SK-N-SH treated with all-trans-retinoic acid at 6 μM for 48 hours (cell line): Measurements from ENCODE around the gene ISLR.

Experiments used
- ARNTL ChIP-seq: fragments of 450-650 bp; formaldehyde crosslinking; IDR thresholded peaks from 2 replicates; pipeline ENCODE4 v1.5.0; 2020; ENCODE audit warnings: low read depth, mild to moderate bottlenecking, moderate library complexity, borderline replicate concordance
- CREB5 ChIP-seq: fragments of 250-450 bp; sonication (Bioruptor Pico); IDR thresholded peaks from 2 replicates; pipeline ENCODE4 v1.5.1; 2020; ENCODE audit warnings: low read depth, mild to moderate bottlenecking, moderate library complexity
- CSDC2 ChIP-seq: fragments of 250-450 bp; sonication (Bioruptor Pico); IDR thresholded peaks from 2 replicates; pipeline ENCODE4 v1.5.0; 2020; ENCODE audit warnings: mild to moderate bottlenecking, moderate library complexity
- ESRRG ChIP-seq: fragments of 250-450 bp; sonication (Bioruptor Pico); IDR thresholded peaks from 2 replicates; pipeline ENCODE4 v1.6.1; 2021; ENCODE audit warnings: mild to moderate bottlenecking
- GLIS3 ChIP-seq: fragments of 250-450 bp; sonication (Bioruptor Pico); IDR thresholded peaks from 2 replicates; pipeline ENCODE4 v1.5.0; 2020; ENCODE audit warnings: mild to moderate bottlenecking, moderate library complexity
- PATZ1 ChIP-seq: fragments of 250-450 bp; sonication (Bioruptor Pico); IDR thresholded peaks from 2 replicates; pipeline ENCODE4 v1.8.0; 2020; ENCODE audit warnings: mild to moderate bottlenecking, moderate library complexity, borderline replicate concordance
- POU6F1 ChIP-seq: fragments of 250-450 bp; sonication (Bioruptor Pico); IDR thresholded peaks from 2 replicates; pipeline ENCODE4 v1.8.0; 2021; ENCODE audit warnings: low read depth, mild to moderate bottlenecking, moderate library complexity, borderline replicate concordance
- PPARA ChIP-seq: fragments of 250-450 bp; sonication (Bioruptor Pico); IDR thresholded peaks from 2 replicates; pipeline ENCODE4 v1.5.0; 2020; ENCODE audit warnings: mild to moderate bottlenecking, borderline replicate concordance
- RARB ChIP-seq: fragments of 250-450 bp; sonication (Bioruptor Pico); IDR thresholded peaks from 2 replicates; pipeline ENCODE4 v1.8.0; 2021; ENCODE audit warnings: mild to moderate bottlenecking, moderate library complexity
- TCF4 ChIP-seq: fragments of 250-450 bp; sonication (Bioruptor Pico); IDR thresholded peaks from 2 replicates; pipeline ENCODE4 v1.8.0; 2021; ENCODE audit warnings: mild to moderate bottlenecking, moderate library complexity, borderline replicate concordance
- ZFP3 ChIP-seq: fragments of 250-450 bp; sonication (Bioruptor Pico); IDR thresholded peaks from 2 replicates; pipeline ENCODE4 v1.5.0; 2020; ENCODE audit warnings: mild to moderate bottlenecking, moderate library complexity
- ZNF70 ChIP-seq: fragments of 450-650 bp; formaldehyde crosslinking; IDR thresholded peaks from 2 replicates; pipeline ENCODE4 v1.5.0; 2020; ENCODE audit warnings: mild to moderate bottlenecking, moderate library complexity
- ZNF8 ChIP-seq: fragments of 450-650 bp; formaldehyde crosslinking; IDR thresholded peaks from 2 replicates; pipeline ENCODE4 v1.5.0; 2020; ENCODE audit warnings: mild to moderate bottlenecking, moderate library complexity

GRCh38 chr15:74175271-74176191 lies 2.0 kb downstream of the ISLR start:
- TF ChIP-seq ARNTL (CRISPR knock-in tag) = no peak
- TF ChIP-seq CREB5 (CRISPR knock-in tag) = no peak
- no peak for TF ChIP-seq PPARA (CRISPR knock-in tag)
- no peak for TF ChIP-seq CSDC2
- TF ChIP-seq PATZ1 (CRISPR knock-in tag) = no peak
- no peak for TF ChIP-seq ZNF8 (CRISPR knock-in tag)
- no peak for TF ChIP-seq ESRRG
- no peak for TF ChIP-seq ZFP3 (CRISPR knock-in tag)
- no peak for TF ChIP-seq ZNF70
- TF ChIP-seq TCF4 (CRISPR knock-in tag) = no peak
- TF ChIP-seq POU6F1 (CRISPR knock-in tag) = no peak
- no peak for TF ChIP-seq GLIS3
- TF ChIP-seq RARB (CRISPR knock-in tag) = no peak
